ENCODE measurements around the gene ATAD2B.
A peak's percentile ranks its signal among the peaks of the same experiment; 100 is the strongest.
"Not testable (repeated sequence)": the region's sequence is repeated elsewhere in the genome, so short reads cannot be mapped to it uniquely, and the experiment has no call there.

Gene ATAD2B
- total RNA-seq = 43.0 to 83.7 reads per million in 2 experiments

- peak; percentile 91 for DNase-seq (ENCODE audit: low read depth)
These were observed at the start of gene ATAD2B for GRCh38 chr2:23926750-23927571. TSS of gene ATAD2B (minus strand) at chr2:23927123. CDS start at chr2:23926770, 353 bp downstream.

- DNase-seq (ENCODE audit: low read depth) = no peak
These were observed 40.9 kb upstream of the ATAD2B start for GRCh38 chr2:23967846-23968245.

- DNase-seq (ENCODE audit: low read depth) = no peak
These were observed 27.5 kb upstream of the ATAD2B start for GRCh38 chr2:23954325-23955014.

- DNase-seq (ENCODE audit: low read depth) = no peak
These were observed 26.7 kb upstream of the ATAD2B start for GRCh38 chr2:23953625-23954024.

- DNase-seq (ENCODE audit: low read depth) = not testable (repeated sequence)
These were observed 25.6 kb upstream of the ATAD2B start for GRCh38 chr2:23952558-23952957.

GRCh38 chr2:23947350-23947749, 20.4 kb upstream of the ATAD2B start:
- DNase-seq (ENCODE audit: low read depth) = no peak

GRCh38 chr2:23944976-23945375, 18.1 kb upstream of the ATAD2B start:
- no peak for DNase-seq (ENCODE audit: low read depth)

GRCh38 chr2:23944527-23944926, 17.6 kb upstream of the ATAD2B start:
- no peak for DNase-seq (ENCODE audit: low read depth)

GRCh38 chr2:23943666-23944065, 16.7 kb upstream of the ATAD2B start:
- no peak for DNase-seq (ENCODE audit: low read depth)

- no peak for DNase-seq (ENCODE audit: low read depth)
These were observed 14.7 kb upstream of the ATAD2B start for GRCh38 chr2:23941644-23942043.

- peak; percentile 16 for DNase-seq (ENCODE audit: low read depth)
These were observed 14.0 kb upstream of the ATAD2B start for GRCh38 chr2:23940718-23941620.

GRCh38 chr2:23939987-23940717, 13.2 kb upstream of the ATAD2B start, which contains the start of gene UBXN2A:
TSS of gene UBXN2A (plus strand) at chr2:23940463. CDS start at chr2:23958315, 17,852 bp downstream.
- DNase-seq (ENCODE audit: low read depth) = peak; percentile 64

GRCh38 chr2:23934259-23934658, 7.3 kb upstream of the ATAD2B start:
- no peak for DNase-seq (ENCODE audit: low read depth)

GRCh38 chr2:23926290-23926749, 603 bp downstream of the ATAD2B start:
- peak; percentile 2 for DNase-seq (ENCODE audit: low read depth)

- peak; percentile 31 for DNase-seq (ENCODE audit: low read depth)
These were observed 1.1 kb downstream of the ATAD2B start for GRCh38 chr2:23925702-23926289.

GRCh38 chr2:23924589-23925359, 2.1 kb downstream of the ATAD2B start:
- no peak for DNase-seq (ENCODE audit: low read depth)

- no peak for DNase-seq (ENCODE audit: low read depth)
These were observed 8.0 kb downstream of the ATAD2B start for GRCh38 chr2:23918837-23919489.

- DNase-seq (ENCODE audit: low read depth) = no peak
These were observed 10.1 kb downstream of the ATAD2B start for GRCh38 chr2:23916727-23917405.

- no peak for DNase-seq (ENCODE audit: low read depth)
These were observed 11.6 kb downstream of the ATAD2B start for GRCh38 chr2:23915327-23915726.
